UCSD-AML1 (cell line): Measurements from ENCODE around the gene WNT3A.
A peak's percentile ranks its signal among the peaks of the same experiment; 100 is the strongest.

Experiments used
- DNase-seq: peaks from one replicate; lab custom pipeline; 2025; ENCODE audit not compliant: unreplicated experiment; lab: John Stamatoyannopoulos, UW

The WNT3A gene

DNA sequence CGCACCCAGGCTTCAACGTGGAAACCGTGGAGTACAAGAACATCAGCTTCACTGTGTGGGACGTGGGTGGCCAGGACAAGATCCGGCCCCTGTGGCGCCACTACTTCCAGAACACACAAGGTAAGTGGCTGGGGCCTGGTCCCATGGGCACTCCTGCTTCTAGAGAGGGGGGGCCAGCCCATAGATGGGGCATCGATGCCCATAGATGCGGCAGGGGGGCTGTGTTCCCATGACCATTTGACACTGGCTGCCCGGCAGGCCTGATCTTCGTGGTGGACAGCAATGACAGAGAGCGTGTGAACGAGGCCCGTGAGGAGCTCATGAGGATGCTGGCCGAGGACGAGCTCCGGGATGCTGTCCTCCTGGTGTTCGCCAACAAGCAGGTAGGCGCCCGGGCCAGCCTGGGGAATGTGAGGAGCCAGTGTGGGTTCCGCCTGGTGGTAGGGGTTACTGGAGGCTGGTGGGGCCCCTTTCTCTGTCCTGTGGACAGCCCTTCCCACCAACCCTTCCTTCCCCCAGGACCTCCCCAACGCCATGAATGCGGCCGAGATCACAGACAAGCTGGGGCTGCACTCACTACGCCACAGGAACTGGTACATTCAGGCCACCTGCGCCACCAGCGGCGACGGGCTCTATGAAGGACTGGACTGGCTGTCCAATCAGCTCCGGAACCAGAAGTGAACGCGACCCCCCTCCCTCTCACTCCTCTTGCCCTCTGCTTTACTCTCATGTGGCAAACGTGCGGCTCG, 90.7 kb downstream of the WNT3A start:
- no peak for DNase-seq

DNA sequence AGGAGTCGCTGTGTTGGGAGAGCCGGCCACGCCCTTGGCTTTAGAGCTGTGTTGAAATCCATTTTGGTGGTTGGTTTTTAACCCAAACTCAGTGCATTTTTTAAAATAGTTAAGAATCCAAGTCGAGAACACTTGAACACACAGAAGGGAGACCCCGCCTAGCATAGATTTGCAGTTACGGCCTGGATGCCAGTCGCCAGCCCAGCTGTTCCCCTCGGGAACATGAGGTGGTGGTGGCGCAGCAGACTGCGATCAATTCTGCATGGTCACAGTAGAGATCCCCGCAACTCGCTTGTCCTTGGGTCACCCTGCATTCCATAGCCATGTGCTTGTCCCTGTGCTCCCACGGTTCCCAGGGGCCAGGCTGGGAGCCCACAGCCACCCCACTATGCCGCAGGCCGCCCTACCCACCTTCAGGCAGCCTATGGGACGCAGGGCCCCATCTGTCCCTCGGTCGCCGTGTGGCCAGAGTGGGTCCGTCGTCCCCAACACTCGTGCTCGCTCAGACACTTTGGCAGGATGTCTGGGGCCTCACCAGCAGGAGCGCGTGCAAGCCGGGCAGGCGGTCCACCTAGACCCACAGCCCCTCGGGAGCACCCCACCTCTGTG, 91.6 kb downstream of the WNT3A start:
- DNase-seq = no peak

DNA sequence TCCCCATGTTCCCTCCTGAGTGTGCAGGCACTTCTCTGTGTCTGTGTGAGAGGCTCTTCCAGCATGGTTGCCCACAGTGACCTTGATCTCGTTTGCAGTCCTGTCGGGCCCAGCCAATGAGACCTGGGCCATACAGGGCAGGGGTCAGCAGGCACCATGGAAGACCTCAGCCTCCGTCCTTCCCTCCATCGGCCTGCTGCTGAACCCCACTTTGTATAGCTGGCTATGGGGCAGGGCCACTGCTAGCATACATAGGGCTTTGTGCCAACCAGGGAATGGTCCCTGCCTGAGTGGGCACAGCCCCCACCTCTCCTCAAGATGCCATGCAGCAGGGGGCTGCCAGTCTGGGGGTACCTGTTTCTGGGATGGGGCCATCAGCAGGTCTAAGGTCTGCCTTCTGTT, 92.5 kb downstream of the WNT3A start:
- DNase-seq = no peak

DNA sequence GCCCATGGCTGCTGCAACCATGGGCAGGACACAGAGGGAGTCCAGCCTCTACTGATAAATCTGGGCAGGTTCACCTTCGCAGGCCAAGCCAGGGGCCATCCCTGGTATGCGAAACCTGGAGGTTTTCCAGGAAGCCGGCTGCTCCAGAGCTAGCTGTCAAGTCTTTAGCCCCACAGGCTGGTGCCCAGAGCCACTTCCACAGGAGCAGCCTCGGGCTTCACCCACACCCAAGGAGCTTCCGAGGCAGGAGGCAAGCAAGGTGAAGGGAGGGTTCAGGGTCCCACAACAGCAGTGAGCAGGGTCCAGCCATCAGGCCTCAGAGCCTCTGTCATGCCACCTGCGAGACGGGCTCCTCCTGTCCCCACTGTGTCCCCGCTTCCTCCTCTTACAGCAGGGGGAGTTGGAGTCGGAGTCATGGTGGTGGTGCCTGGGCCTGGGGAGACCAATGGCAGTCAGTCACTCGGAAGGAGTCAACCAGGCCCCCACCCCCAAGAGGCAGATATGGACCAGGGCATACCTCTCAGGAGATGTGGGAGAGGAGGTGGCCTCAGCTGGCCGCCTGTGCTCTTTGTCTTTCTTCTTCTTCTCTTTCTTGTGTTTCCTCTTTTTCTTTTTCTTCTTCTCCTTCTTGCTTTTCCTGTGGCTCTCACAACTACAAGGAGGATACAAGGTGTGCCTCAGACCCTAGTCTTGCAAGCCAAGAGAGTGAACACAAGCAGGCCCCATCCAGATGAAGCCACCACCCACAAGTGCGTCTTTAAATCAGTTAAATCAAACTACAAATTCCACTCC, 94.2 kb downstream of the WNT3A start:
- no peak for DNase-seq

DNA sequence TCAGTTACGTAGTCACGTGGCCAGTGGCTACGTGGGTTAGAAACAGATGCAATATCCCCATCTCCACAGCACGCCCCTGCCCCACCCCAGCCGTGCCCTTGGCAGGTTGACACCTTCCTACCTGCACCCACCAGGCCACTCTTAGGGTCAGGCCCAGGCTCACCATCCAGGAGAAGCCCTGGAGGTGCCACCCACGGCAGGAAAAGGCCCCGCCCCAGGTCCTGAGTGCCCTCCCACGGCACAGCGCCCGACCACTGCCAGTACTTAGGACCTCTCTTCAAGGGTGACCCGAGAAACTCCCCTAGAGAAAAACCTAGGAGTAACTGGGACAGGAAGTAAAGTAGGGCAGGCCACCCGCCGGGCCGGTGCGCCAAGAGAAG, 94.8 kb downstream of the WNT3A start:
- no peak for DNase-seq

DNA sequence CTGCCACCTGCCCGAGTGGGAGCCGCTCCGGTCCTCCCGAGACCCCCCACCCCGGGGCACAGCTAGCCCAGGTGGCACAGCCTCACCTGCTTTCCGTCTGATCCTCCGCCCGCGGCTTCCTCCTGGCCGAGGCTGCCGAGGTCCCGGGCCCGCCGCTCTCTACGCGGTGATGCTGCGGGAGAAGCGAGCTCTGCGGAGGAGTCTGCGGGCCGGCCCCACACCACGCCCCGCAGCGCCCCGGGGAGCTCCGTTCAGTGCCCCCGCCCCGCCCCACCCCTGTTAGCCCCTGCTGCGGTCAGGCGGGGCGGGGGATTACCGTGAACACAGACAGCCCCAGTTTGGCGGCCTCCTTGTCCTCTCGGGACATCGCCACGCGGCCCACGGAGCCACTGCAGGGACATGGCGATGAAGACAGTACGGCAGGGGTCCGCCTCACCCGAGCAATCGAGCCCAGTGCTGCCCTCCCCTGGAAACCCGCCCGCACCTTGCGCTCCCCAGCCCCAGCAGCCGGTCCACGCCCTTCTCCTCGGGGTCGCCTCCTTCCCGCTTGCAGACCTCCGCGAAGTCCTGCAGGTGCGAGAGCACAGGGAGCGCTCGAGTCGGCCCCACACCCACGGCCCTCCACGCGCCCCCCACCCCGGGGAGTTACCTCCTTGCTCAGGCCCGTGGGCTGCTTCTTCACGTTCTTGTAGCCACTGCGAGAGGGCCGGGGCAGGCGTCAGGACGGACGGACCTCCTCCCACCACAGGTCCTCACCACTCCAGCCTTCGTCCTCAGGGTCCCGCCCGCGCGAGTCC, 95.4 kb downstream of the WNT3A start:
- peak; percentile 61 for DNase-seq

DNA sequence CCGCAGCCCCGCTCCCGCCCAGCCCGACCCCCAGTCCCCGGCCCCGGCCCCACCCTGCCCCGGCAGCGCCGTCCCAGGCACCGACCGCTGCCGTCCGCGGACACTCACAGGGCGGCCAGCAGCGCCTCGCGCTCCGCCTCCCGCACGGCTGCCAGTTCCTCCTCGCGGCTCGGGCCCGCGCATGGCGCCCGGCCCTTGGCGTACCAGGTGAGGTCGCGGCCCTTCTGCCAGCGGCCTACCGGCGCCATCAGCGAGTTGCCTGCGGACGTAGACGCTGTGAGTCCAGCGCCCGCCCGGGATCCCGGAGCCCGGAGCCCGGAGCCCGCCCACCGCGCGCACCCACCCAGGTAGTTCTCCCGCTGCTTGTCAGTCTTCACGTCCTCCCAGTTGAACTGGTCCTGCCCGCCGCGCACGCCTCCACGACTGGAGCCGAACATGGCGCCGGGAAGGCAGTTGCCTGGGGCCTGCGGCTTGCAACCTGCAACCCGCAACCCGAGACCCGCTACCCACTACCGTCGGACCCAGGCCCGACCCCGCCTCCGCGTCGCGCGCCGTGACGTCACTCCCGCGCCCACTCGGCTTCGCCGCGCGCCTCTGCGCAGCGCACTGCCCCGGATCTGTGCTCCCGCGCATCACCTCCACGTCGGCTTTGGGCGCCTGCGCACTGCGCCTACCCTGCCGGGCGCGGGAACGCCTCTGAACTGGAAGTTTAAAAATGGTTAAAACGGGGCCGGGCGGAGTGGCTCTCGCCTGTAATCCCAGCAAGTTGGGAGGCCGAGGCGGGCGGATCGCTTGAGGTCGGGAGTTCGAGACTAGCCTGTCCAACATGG, 96.2 kb downstream of the WNT3A start, which contains the start of gene C1orf35:
Gene C1orf35 (minus strand): TSS at position 535 of the 830 bp plus-strand sequence. CDS start 98 bp downstream, at position 437.
- peak; percentile 95 for DNase-seq

DNA sequence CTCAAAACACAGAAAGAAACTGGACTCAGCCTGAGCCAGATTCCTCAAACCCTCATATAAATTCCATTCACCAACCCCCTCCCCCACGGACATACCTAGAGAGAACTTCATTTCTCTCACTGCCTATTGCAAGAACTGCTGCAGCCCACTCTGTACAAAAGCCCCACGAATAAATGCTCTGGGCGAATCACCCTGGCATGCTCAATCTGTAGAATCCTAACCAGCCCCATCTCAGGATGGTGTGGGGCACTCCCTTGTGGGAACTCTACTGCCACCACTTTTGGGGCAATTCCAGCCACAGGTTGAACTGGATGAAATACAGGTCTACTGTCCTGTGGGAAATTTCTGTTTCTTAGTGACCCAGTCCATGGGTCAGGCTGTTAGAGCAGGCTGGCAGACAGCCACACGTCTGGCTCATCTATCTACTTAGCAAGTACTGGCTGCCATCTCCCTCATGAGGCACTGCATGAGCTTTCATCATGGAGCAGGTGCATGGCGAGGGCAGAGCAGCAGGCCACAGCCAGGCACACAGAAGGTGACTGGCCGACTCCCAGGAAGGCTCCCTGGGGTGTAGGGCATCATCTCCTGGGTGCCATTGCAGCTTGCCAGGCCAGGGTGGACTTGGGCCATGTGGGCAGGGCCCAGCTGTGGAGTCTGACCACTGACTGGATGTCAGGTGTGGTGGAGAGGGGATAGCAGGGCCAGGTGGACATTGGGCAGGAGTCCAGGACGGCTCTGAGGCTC, 97.9 kb downstream of the WNT3A start:
- DNase-seq = no peak

DNA sequence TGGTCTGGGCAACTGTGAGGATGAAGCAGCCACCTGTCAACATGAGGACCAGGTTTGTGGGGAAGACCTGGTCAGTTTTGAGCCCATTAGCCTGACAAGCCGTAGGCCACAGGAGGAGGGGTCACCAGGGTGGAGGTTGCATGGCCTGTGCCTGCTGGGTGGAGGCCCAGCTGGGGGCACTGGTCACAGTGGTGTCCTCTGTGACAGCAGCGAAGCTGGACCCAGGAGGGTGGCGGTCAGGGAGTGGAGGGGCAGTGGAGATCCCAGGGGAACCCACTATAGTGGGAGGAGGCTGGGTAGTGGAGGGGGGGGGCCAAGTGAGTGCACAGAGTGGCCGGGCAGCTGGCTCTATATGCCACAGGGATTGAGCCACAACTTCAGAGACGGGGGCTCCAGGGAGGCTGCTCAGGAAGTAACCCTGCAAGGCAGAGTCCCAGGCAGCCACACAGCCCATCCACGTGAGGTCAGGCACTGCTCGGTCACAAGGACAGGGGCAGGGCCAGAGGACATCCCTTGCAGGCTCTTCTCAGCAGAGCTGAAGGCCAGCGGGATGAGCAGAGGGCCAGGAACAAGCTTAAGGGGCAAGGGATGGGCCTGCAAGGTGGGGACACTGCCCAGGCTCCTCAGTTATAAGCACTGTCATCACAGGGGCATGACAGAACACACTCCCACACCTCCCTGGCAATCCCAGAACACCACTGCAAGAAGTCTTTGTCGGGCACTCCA, 98.6 kb downstream of the WNT3A start:
- no peak for DNase-seq

DNA sequence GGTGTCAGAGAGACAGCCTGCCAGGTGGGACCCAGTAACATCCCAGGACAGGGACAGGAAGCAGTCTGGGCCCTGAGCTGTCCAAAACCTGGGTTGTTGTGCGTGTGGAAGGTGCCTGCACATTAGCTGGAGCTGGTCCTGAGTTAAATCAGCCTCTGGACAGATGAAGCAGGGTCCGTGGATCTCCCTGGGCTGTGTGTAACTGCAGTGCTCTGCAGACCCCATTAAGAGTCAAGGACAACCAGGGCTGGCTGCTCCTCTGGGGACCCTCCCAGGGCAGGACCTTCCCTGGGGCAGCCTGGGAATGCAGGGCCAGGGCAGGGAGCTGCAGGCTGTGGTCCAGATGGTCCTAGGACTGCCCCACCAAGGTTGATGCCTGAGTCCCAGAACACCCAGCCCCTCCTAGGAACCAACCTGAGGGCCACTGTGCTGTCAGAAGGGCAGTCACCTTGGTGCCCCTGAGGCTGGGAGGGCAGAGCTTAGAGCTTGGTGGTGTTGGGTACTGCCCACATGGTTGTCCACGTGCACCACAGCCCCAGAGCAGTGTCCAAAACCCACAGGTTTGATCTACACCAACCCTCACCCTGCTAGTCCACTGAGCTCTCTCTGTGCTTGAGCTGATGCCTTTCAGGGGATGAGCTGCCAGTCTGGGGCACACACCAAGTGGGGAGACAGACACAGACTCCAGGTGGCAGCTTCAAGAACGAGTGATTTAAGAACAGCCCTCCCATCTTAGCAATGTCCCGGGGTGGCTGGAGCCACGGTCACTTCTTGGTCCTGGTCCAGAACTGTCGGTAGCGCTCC, 99.4 kb downstream of the WNT3A start:
- DNase-seq = no peak

DNA sequence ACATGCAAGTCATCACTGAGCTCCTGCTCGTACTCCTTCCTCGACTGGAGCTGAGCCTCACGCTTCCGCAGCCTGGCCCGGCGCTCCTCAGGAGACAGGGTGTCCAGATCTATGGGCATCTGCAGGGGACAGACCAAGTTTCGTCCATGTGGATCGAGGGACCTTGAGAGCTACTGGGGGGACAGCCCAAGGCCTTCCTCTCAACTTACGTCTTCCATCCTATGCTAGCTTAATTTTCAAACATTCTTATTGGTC, 99.9 kb downstream of the WNT3A start:
- no peak for DNase-seq

DNA sequence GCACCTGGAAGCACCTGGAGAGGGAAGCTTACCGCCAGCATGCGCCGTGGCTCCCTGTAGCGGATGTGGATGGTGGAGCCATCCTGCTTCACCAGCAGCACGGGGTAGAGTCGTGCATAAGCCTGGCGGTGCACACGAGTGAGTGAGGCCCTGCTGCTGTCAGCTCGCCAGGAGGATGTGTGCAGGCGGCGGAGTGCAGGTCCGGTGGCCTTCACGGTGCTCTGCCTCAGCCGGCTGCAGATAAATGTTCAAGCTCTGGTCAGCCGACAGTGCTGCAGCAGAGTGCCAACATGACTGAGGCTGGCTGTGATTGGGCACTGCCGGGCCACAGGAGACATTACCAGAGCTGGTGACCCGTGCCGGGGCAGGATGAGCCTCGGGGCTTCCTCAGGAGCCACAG, 100.8 kb downstream of the WNT3A start:
- DNase-seq = no peak

DNA sequence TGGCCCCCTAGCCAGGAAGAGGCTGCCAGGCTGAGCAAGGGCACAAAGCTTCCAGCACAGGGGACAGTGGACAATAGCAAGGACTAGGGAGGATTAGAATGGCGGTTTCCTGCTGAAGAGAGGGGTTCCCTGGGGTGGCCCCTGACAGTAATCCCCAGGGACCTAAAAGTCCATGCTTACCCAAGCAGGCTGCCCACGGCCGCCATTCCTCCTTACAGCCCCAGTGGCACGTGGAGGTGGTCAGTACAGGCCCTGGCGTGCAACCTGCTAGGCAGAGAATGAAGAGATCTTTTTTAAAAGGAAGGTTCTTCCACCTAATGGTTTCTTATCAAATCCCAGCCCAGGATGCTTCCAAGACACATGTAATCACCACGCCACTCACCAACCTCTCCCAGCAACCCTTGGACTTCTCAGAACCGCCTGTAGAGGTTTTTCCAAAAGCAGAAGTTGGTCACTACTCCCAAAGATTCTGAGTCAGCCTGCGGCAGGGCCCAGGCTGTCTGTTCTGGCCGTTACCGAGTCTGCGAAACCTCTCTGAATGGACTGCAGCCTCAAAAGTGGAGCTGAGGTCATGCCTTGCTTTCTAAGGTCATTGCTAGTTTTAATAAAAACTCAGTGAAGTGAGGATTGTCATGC, 101.4 kb downstream of the WNT3A start:
- no peak for DNase-seq

DNA sequence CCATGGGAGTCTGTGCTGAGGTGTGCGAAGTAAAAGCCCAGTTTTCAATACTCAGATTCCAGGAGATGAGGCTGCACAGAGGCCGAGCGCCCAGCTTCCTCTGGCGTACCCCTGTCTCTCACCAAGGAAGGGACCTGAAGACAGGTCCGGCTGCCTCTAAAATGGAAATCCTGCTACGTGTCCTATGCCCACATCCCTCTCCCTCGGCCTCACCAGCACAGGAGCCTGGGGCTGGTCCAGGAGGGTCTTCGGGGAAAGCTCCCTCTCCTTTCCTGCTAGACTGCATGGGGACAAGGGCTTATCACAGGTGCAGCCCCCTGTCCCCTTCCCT, 101.9 kb downstream of the WNT3A start:
- DNase-seq = no peak

DNA sequence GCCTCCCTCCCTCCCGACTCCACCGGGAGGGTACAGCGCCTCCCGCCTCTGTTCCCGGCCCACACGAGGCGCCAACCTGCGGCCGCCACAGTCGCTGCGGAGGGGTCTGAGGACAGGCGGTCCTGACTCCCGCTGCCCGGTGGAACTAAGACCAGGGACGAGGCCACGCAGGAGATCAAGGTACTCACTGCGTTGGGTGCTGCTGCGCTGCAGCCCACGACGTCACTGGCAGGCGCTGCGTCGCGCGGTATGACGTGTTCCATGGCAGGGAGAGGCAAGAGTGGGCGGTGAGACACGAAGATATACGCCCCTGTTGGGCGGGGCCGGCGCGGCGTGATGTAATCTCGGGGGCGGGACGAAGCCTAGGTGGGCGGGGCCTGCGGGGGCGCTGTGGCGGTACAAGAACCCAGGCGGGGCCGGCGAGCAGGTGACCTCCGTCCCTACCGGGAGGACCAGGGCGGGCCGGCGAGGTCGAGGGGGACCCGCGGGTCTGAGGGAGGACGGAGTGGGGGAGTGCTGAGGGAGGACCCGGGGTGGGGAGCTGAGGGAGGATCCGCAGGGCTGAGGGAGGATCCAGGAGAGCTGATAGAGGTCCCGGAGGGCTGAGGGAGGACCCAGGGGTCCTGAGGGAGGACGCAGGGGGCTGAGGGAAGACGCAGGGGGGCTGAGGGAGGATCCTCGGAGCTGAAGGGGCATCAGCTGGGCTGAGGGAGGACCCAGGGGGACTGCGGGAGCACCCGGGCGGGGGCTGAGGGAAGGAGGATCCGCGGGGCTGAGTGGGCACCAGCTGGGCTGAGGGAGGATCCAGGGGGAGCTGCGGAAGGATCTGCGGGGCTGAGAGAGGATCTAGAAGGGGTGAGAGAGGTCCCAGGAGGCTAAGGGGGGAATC, 102.5 kb downstream of the WNT3A start, which contains the start of gene MRPL55:
Gene MRPL55 (minus strand): TSS at position 227 of the 889 bp plus-strand sequence. CDS start 1,039 bp downstream, outside the sequence.
- peak; percentile 97 for DNase-seq

DNA sequence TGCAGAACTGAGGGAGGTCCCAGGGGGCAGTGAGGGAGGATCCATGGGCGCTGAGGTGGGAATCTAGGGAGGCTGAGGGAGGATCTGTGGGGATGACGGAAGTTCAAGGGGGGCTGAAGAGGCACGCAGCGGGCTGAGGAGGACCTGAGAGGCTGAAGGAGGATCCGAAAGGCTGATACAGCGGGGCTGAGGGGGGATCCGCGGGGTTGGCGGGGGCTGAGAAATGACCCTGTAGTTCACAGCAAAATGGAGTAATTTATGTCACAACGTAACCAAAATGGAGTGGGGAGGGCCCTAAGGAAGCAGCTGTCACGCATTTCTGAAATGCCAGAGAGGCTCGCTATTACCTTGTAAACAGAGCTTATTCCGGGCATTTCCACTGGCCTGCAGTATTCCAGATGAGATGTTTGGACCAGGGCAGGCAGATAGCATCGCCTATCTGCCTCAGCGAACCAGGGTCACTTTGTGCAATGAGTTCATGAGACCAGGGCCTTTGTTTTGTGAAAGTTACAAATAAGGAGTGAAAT, 103.2 kb downstream of the WNT3A start:
- DNase-seq = no peak

DNA sequence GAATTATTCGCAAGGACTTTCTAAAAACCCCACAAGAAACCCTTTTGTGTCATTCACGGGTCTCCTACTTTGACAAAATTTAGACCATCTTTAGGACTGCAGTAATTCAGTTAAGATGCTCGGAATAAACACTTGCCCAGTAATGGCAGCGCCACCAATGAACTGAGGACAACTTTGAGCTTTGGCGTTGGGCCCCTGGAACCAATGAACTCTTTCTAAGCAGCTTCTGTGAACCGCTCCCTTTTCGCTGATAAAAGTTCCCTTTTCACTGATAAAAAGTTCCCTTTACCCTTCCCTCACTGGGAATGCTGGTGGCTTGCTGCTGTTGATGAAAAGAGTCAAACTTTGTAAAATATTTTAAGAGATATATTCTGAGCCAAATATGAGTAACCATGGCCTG, 103.8 kb downstream of the WNT3A start:
- DNase-seq = no peak
